Suprapubic skin (tissue), 4 donors: ENCODE measurements around the gene ATXN1. TPM values are rescaled to one million over a fixed set of nuclear protein-coding genes. Genes with fewer than 3 reads are reported as not detected.

Source experiments
- DNase-seq, 2 donors: peaks; one replicate each; pipeline ENCODE4 v3.0.0-alpha.2; 2019; ENCODE audit warnings: low spot score in 2 of 2
- H3K27ac ChIP-seq: fragments of 200-600 bp; sonication (generic); one replicate; pipeline ENCODE4 v1.5.1; 2019
- H3K27me3 ChIP-seq: fragments of 200-600 bp; sonication (generic); one replicate; pipeline ENCODE4 v1.5.1; 2019
- H3K36me3 ChIP-seq: fragments of 200-600 bp; sonication (generic); one replicate; pipeline ENCODE4 v1.5.1; 2019
- H3K4me1 ChIP-seq: fragments of 200-600 bp; sonication (generic); one replicate; pipeline ENCODE4 v1.5.1; 2019
- H3K4me3 ChIP-seq: fragments of 200-600 bp; sonication (generic); one replicate; pipeline ENCODE4 v1.5.1; 2019; ENCODE audit warnings: mild to moderate bottlenecking
- H3K9me3 ChIP-seq: fragments of 200-600 bp; sonication (generic); one replicate; pipeline ENCODE4 v1.5.1; 2019
- EP300 ChIP-seq: sonication (generic); formaldehyde crosslinking; IDR thresholded peaks from one replicate; pipeline ENCODE4 v1.6.1; 2017; ENCODE audit warnings: antibody characterized with exemption
- POLR2A ChIP-seq, 2 donors: fragments of 450-650 bp; IDR thresholded peaks; one replicate each; pipeline ENCODE4 v1.6.1; 2017; ENCODE audit warnings: antibody characterized with exemption in 2 of 2, mild to moderate bottlenecking in 2 of 2, moderate library complexity in 2 of 2
- POLR2AphosphoS5 ChIP-seq, 3 donors: sonication (generic); formaldehyde crosslinking; IDR thresholded peaks; one replicate each; pipeline ENCODE4 v1.6.1; 2017; ENCODE audit warnings: antibody characterized with exemption in 3 of 3
- WGBS: methylation state at CpG from one replicate; pipeline ENCODE4 v1.1.5; 2018; 5-methylcytosine and 5-hydroxymethylcytosine counted together
- total RNA-seq, 4 donors: library from RNA; depleted of rRNA; stranded (reverse); fragments of >200 nt; gene quantifications; one replicate each; pipeline ENCODE4 v1.1.0, GENCODE V29; 2016
- TF ChIP-seq, protein P1 (sequence below), 2 donors: fragments of 200-600 bp in 1 of 2; fragments of 450-650 bp in 1 of 2; sonication (generic) in 1 of 2; IDR thresholded peaks; one replicate each; pipeline ENCODE4 v1.5.1; 2016 to 2019; ENCODE audit warnings: antibody characterized with exemption in 2 of 2, mild to moderate bottlenecking in 1 of 2, moderate library complexity in 1 of 2

Gene ATXN1
- total RNA-seq, 4 donors from 2014 or later, result 32.8 to 95.4 (median 42.4) TPM

DNA sequence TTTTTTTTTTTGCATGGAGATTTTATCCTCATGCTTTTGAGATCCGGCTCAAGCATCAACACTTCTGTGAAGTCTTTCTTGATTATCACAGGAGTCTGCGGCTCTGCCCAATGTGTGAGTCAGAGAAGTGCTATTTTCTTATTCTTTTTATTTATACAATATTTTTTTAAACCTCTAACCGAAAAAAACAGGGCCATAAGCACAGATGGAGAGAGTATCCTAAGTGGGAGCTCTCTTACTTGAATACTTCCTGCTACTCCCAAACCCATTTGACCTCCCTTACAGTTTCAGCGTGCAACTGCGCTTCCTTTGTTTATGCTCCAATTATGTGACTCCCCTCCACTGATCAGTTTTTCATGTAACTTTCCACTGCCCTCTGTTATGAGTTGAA is 8.7 kb upstream of the ATXN1 start:
- no peak for DNase-seq
- Histone ChIP-seq H3K27ac (peak overlapping the region; percentile 68), H3K4me3 (no peak overlapping the region), H3K36me3 (no peaks in the 10 kb centered on the region), H3K4me1 (peaks cover 42% of the 10 kb centered on the region), H3K9me3 (no peaks in the 10 kb centered on the region), H3K27me3 (no peaks in the 10 kb centered on the region)
- TF ChIP-seq POLR2AphosphoS5 (IDR thresholded peaks at IDR 0.05) (no peak), EP300 (no peak), POLR2A (IDR thresholded peaks at IDR 0.05) (no peak)
- TF ChIP-seq, protein P1, sequence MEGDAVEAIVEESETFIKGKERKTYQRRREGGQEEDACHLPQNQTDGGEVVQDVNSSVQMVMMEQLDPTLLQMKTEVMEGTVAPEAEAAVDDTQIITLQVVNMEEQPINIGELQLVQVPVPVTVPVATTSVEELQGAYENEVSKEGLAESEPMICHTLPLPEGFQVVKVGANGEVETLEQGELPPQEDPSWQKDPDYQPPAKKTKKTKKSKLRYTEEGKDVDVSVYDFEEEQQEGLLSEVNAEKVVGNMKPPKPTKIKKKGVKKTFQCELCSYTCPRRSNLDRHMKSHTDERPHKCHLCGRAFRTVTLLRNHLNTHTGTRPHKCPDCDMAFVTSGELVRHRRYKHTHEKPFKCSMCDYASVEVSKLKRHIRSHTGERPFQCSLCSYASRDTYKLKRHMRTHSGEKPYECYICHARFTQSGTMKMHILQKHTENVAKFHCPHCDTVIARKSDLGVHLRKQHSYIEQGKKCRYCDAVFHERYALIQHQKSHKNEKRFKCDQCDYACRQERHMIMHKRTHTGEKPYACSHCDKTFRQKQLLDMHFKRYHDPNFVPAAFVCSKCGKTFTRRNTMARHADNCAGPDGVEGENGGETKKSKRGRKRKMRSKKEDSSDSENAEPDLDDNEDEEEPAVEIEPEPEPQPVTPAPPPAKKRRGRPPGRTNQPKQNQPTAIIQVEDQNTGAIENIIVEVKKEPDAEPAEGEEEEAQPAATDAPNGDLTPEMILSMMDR (IDR thresholded peaks at IDR 0.05), result no peak
- WGBS, result 41% methylated on average over 5 of the region's 5 CpGs

DNA sequence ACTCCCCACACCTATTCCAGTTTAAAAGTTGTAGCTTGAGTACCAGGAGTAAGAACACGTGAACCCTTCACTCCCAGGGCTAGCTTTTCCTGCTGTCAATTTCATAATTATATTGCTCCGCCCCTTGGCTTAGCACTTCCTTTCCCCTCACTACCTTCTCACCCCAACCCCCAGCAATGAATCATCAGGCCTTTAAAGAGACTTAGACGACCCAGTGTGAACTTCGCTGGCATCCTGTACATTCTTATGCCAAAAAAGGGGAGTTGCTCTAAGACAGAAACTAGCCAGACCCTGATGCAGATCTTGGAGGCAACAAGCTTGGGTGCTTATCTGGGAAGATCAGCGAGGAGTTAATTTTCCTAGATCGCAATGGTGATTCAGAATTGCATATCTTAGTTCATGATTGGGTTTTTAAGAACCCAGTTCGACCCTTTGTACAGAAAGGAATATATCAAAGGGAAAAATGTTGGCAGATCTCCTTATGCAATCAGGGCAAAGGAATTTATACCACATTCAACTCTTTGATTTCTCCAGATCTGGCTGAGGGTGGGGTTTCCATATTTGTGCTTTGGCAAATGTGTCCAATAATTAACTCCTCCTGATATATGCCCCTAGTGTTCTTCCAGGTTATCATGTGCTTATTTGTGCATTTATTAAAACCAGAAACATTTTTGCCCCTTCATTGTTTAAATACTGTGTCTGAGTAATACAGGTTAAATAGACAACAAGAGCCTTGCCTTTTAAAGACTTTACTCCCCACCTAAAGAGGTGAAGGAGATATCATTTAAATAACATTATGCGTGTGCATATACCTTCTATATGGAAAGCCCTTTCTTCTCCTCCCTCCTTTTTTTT is 8.1 kb upstream of the ATXN1 start:
- TF ChIP-seq EP300, result no peak
- no peak for TF ChIP-seq POLR2AphosphoS5 (IDR thresholded peaks at IDR 0.05)
- TF ChIP-seq, protein P1 (IDR thresholded peaks at IDR 0.05), result no peak
- TF ChIP-seq POLR2A (IDR thresholded peaks at IDR 0.05), result no peak
- Histone ChIP-seq H3K9me3 (no peaks in the 10 kb centered on the region), H3K4me3 (no peak overlapping the region), H3K27me3 (no peaks in the 10 kb centered on the region), H3K27ac (peak overlapping the region; percentile 68), H3K4me1 (peaks cover 42% of the 10 kb centered on the region), H3K36me3 (no peaks in the 10 kb centered on the region)
- DNase-seq, result no peak
- 16% methylated on average over 8 of the region's 8 CpGs for WGBS

DNA sequence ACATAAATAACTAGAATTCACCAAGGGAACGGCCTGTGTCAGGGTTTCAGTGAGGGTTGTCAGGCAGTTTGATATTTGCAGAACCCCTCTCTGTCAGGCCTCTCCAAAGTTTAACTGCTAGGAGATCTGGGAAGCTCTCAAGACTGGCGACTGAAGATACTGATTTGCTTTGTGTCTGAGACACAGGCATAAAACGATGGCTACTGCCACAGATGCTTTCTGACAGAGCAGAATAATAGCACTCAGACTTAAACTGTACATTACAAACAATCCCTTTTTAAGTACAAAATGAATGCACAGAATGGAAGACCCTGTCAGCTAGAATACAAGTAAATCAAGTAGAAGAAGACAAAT is 7.2 kb upstream of the ATXN1 start:
- Histone ChIP-seq H3K27ac (no peak overlapping the region), H3K9me3 (no peaks in the 10 kb centered on the region), H3K27me3 (no peaks in the 10 kb centered on the region), H3K4me3 (no peak overlapping the region), H3K4me1 (peaks cover 45% of the 10 kb centered on the region), H3K36me3 (no peaks in the 10 kb centered on the region)
- WGBS, result 62% methylated on average over 3 of the region's 3 CpGs
- TF ChIP-seq POLR2AphosphoS5 (IDR thresholded peaks at IDR 0.05), result no peak
- TF ChIP-seq EP300, result no peak
- TF ChIP-seq, protein P1 (IDR thresholded peaks at IDR 0.05), result no peak
- TF ChIP-seq POLR2A (IDR thresholded peaks at IDR 0.05), result no peak
- no peak for DNase-seq

DNA sequence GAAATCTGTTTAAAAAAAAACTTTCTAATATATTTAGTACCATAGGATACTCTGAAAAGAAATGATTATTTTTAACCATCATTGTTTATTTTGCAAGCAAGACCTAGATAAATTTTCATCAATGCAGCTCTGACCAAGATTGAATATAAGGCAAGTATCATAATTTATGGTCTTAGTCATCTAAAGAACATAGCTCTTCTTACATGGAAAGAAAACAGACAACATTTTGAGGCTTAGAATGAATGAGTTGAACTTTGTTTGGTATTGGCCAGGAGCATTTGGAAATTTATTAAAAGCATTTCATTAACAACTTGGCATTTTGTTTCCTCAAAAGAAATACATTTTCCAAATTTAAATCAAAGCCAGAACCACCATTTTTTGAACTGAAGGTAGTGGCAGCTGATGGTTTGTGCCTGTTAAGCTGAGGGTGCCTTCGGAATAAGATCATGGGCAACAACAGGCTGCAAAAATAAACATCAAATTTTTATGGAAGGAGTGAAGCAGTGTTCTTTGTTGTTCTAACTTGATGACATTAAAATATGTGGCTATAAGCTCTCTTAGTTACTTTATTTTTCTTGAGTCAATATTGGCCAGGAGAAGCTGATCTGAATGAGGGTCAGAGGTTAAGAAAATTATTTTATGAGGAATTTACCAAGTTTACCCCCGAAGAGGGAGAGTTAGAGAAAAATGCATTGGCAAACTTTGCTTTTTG is 6.7 kb upstream of the ATXN1 start:
- 71% methylated on average over 2 of the region's 2 CpGs for WGBS
- peaks cover 45% of the 10 kb centered on the region for H3K4me1 ChIP-seq
- H3K36me3 ChIP-seq, result no peaks in the 10 kb centered on the region
- no peak overlapping the region for H3K4me3 ChIP-seq
- TF ChIP-seq EP300 (no peak), POLR2AphosphoS5 (IDR thresholded peaks at IDR 0.05) (no peak)
- H3K9me3 ChIP-seq, result no peaks in the 10 kb centered on the region
- no peaks in the 10 kb centered on the region for H3K27me3 ChIP-seq
- no peak overlapping the region for H3K27ac ChIP-seq
- DNase-seq, result no peak

DNA sequence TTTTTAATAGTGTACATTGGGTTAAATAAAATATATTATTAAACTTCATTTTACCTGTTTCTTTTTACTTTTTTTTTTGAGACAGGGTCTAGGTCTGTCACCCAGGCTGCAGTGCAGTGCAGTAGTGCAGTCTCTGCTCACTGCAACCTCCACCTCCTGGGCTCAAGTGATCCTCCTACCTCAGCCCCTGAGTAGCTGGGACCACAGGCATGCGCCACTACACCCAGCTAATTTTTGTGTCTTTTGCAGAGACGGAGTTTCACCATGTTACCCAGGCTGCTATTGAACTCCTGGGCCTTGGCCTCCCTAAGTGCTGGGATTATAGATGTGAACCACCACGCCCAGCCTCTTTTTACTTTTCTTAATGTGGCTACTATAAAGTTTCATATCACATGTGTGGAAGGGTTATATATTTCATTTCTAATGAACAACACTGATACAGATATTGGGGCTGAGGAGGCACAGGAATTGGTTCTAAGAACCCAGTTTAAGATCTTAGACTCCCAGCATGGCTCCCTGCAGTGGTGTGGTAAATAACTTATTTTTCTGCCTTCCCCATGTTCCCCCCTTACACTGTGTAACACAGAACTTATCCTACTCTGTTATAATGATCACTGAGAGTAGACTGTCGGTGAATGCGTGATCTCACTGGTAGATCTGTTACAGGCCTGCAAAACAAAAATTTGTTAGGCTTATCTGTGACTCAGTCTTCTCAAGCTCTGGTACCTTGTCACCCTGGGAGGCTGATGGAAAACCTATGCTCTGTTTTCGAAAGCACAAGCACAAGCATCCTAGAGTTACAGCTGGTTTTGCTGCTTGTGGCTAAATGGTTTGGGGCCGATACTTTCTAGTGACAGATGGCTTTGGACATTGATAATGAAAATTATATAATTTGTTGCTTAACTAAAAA is 5.8 kb upstream of the ATXN1 start:
- no peaks in the 10 kb centered on the region for H3K27me3 ChIP-seq
- WGBS, result 89% methylated on average over 7 of the region's 7 CpGs
- H3K4me3 ChIP-seq, result no peak overlapping the region
- H3K27ac ChIP-seq, result no peak overlapping the region
- peaks cover 50% of the 10 kb centered on the region for H3K4me1 ChIP-seq
- TF ChIP-seq, protein P1 (IDR thresholded peaks at IDR 0.05), result no peak
- TF ChIP-seq EP300, result no peak
- no peak for TF ChIP-seq POLR2A (IDR thresholded peaks at IDR 0.05)
- no peak for TF ChIP-seq POLR2AphosphoS5 (IDR thresholded peaks at IDR 0.05)
- H3K9me3 ChIP-seq, result no peaks in the 10 kb centered on the region
- H3K36me3 ChIP-seq, result no peaks in the 10 kb centered on the region
- no peak for DNase-seq
